Bronchial epithelial cell (primary cell): Measurements from ENCODE around the gene MYOM3. TPM values are rescaled to one million over a fixed set of nuclear protein-coding genes. Genes with fewer than 3 reads are reported as not detected.
A peak's percentile ranks its signal among the peaks of the same experiment; 100 is the strongest.

Source experiments
- DNase-seq: peaks from one replicate; pipeline ENCODE4 v3.0.0-alpha.2; 2010; ENCODE audit warnings: low read depth
- FAIRE-seq: peaks from 2 replicates; lab custom pipeline; 2011; peaks lifted over from hg19 to GRCh38; lab: Jason Lieb, UNC
- H3K27me3 ChIP-seq: 2 replicates; pipeline ENCODE4 v1.5.1; 2011; ENCODE audit warnings: low read length; ENCODE audit not compliant: control insufficient read depth, insufficient read depth
- H3K36me3 ChIP-seq: 2 replicates; pipeline ENCODE4 v1.5.1; 2011; ENCODE audit warnings: low read length; ENCODE audit not compliant: control insufficient read depth, insufficient read depth
- H3K4me3 ChIP-seq: 2 replicates; pipeline ENCODE4 v1.5.1; 2011; ENCODE audit warnings: mild to moderate bottlenecking, low read depth, low read length, control low read depth
- total RNA-seq: library from RNA; depleted of rRNA; stranded (reverse); fragments of >200 nt; gene quantifications from 2 replicates; pipeline ENCODE4 v1.2.1, GENCODE V29; 2014
- TF ChIP-seq, protein P1 (sequence below): IDR thresholded peaks from 2 replicates; pipeline ENCODE4 v1.5.1; 2011; ENCODE audit warnings: mild to moderate bottlenecking, moderate library complexity, low read length, control low read depth, inconsistent platforms; ENCODE audit not compliant: insufficient read depth, severe bottlenecking

Gene MYOM3
- total RNA-seq, 1 donor from 2014 or later, result under 0.01 TPM

DNA sequence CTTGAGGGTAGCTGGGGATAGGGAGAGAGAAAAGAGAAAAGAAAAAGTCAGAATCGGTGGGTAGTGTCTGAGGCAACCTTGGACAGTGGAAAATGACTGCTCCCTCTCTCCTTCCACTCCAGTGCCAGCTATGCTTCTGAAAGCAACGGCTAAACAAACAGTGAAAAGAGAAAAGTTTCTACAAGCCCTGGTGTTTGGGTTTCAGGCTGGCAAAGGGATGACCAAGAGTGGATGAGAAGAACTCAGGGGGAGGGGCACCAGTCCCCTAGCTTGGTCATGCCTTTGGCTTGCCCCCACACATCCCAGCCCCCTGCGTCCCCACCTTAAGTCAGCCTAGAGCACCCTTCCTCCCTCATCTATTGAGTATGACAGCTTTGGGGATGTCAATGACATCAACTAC is 22.4 kb upstream of the MYOM3 start:
- FAIRE-seq (peak; percentile 55), DNase-seq (no peak)
- TF ChIP-seq, protein P1, sequence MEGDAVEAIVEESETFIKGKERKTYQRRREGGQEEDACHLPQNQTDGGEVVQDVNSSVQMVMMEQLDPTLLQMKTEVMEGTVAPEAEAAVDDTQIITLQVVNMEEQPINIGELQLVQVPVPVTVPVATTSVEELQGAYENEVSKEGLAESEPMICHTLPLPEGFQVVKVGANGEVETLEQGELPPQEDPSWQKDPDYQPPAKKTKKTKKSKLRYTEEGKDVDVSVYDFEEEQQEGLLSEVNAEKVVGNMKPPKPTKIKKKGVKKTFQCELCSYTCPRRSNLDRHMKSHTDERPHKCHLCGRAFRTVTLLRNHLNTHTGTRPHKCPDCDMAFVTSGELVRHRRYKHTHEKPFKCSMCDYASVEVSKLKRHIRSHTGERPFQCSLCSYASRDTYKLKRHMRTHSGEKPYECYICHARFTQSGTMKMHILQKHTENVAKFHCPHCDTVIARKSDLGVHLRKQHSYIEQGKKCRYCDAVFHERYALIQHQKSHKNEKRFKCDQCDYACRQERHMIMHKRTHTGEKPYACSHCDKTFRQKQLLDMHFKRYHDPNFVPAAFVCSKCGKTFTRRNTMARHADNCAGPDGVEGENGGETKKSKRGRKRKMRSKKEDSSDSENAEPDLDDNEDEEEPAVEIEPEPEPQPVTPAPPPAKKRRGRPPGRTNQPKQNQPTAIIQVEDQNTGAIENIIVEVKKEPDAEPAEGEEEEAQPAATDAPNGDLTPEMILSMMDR, result no peak
- no peaks in the 10 kb centered on the region for H3K27me3 ChIP-seq
- no peaks in the 10 kb centered on the region for H3K36me3 ChIP-seq
- H3K4me3 ChIP-seq, result no peak overlapping the region

DNA sequence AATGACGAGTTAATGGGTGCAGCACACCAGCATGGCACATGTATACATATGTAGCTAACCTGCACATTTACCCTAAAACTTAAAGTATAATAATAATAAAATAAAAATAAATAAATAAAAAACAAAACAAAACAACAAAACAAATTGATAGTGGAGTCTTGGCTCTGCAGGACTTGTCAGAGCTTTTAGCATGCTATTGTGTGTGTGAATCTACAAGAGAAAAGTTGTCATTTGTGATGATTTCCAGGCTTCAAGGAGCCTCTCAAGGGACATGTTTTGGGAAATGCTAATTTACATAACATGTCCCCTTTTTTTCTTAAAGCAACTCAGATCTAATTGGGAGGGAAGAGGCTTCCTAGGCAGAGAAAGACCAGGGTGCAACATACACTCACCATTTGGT is 21.9 kb upstream of the MYOM3 start:
- TF ChIP-seq, protein P1, result no peak
- FAIRE-seq (no peak), DNase-seq (no peak)
- no peaks in the 10 kb centered on the region for H3K36me3 ChIP-seq
- no peak overlapping the region for H3K4me3 ChIP-seq
- H3K27me3 ChIP-seq, result no peaks in the 10 kb centered on the region

DNA sequence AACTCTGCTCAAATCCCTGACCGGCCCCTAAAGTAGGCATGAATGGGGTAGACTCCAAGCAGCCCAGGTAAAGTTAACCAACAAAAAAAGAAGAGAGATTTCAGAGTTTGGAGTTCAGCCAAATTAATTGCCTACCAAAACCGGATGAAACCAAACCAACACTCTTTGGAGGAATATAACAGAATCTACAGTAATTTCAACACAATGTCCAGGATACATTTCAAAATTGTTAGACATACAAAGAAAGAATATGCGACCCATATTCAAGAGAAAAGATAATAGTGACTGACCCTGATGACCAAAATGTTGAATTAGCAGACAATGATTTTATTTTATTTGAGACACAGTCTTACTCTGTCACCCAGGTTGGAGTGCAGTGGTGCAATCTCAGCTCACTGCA is 18.4 kb upstream of the MYOM3 start:
- TF ChIP-seq, protein P1, result no peak
- FAIRE-seq, result no peak

DNA sequence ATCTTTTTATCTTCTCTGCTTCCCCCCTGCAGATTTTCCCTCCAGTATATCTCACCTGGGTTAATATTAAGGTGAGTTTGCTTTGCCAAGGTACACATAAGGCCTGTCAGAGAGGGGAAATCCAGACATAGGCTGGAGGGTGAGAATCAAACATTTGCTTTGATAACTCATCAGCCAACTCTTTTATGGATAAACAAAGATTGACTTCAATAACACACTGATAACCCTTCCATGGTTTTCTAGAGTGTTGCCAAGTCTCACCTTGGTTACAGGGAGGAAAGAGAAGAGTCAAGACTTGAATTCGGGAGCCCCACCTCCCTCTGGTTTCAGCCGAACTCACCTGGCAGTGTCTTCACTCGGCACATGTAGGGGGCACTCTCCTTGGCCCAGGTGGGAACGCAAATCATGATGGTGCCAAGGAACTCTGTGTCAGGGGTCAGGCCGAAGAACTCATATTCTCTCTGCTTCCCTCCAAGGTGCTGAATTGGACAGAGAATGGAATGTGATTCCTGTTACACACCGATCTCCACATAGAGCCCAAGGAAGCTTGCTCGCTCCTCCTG is 15.9 kb upstream of the MYOM3 start:
- no peak for FAIRE-seq
- no peaks in the 10 kb centered on the region for H3K36me3 ChIP-seq
- H3K4me3 ChIP-seq, result no peak overlapping the region
- H3K27me3 ChIP-seq, result no peaks in the 10 kb centered on the region
- no peak for DNase-seq
- TF ChIP-seq, protein P1, result no peak

More for the DNA sequence above, 18.4 kb upstream of the MYOM3 start:
- no peak for DNase-seq
- Histone ChIP-seq H3K4me3 (no peak overlapping the region), H3K27me3 (no peaks in the 10 kb centered on the region), H3K36me3 (no peaks in the 10 kb centered on the region)

DNA sequence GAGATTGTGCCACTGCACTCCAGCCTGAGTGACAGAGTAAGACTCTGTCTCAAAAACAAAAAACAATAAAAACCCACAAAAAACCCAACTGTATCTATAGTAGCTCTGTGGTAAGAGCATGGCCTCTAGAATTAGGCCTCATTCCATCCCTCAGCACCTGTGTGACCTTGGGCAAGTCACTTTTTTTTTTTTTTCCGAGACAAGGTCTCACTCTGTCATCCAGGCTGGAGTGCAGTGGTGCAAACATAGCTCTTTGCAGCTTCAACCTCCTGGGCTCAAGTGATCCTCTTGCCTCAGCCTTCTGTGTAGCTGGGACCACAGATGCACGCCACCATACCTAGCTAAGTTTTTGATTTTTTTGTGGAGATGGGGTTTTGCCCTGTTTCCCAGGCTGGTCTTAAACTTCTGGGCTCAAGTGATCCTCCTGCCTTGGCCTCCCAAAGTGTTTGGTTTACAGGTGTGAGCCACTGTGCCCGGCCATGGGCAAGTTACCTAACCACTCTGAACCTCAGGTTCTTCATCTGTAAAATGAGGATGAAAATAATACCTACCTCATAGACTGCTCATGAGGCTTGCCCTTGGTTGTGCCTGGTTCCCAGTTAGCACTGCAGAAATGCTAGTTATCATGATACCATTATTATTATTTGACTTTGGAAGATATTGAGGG is 15.3 kb upstream of the MYOM3 start:
- no peak for FAIRE-seq
- TF ChIP-seq, protein P1, result no peak
- H3K36me3 ChIP-seq, result no peaks in the 10 kb centered on the region
- H3K4me3 ChIP-seq, result no peak overlapping the region
- DNase-seq, result no peak
- no peaks in the 10 kb centered on the region for H3K27me3 ChIP-seq
